ENCODE measurements around the gene FARP1.

Gene FARP1

GRCh38 chr13:98254513-98254912 is 111.6 kb downstream of the FARP1 start:
- no peak for TF ChIP-seq CTCF (IDR thresholded peaks at IDR 0.05)
- H3K4me1 ChIP-seq (ENCODE audit: control insufficient read depth in 1 of 2, insufficient read depth in 1 of 2, low read depth in 1 of 2, low read length in 1 of 2): no peaks in the 10 kb centered on the region
- H3K4me3 ChIP-seq (ENCODE audit: low read depth in 1 of 2, low read length in 1 of 2): no peak overlapping the region
- H3K36me3 ChIP-seq: no peaks in the 10 kb centered on the region
- no peaks in the 10 kb centered on the region for H3K27me3 ChIP-seq
- H3K27ac ChIP-seq: no peak overlapping the region
- no peaks in the 10 kb centered on the region for H3K9me3 ChIP-seq

DNA sequence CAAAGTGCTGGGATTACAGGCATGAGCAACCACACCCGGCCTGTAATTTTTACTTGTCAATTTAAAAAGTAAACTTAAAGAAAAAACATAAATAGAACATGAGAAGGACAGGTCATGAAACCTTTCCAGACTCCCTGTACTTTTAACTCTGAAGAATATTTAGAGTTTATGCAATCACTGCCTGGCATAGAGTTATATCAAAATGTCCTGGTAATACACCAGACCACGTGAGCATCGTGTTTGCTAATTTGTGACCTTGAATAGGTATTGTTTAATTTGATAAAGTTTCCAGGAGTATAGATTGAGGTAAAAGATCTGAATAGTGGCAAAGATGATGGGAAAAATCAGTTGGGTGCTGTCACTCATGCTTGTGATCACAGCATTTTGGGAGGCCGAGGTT is 115.3 kb downstream of the FARP1 start:
- Histone ChIP-seq H3K4me1 (ENCODE audit: control insufficient read depth in 1 of 2, insufficient read depth in 1 of 2, low read depth in 1 of 2, low read length in 1 of 2) (no peaks in the 10 kb centered on the region), H3K4me3 (ENCODE audit: low read depth in 1 of 2, low read length in 1 of 2) (no peak overlapping the region), H3K36me3 (no peaks in the 10 kb centered on the region), H3K27ac (no peak overlapping the region), H3K27me3 (no peaks in the 10 kb centered on the region), H3K9me3 (no peaks in the 10 kb centered on the region)
- TF ChIP-seq CTCF (IDR thresholded peaks at IDR 0.05): no peak

GRCh38 chr13:98260357-98261164 is 117.7 kb downstream of the FARP1 start:
- no peaks in the 10 kb centered on the region for H3K9me3 ChIP-seq
- H3K27ac ChIP-seq: no peak overlapping the region
- no peak for TF ChIP-seq CTCF (IDR thresholded peaks at IDR 0.05)
- H3K27me3 ChIP-seq: no peaks in the 10 kb centered on the region
- H3K36me3 ChIP-seq: no peaks in the 10 kb centered on the region
- no peak overlapping the region for H3K4me3 ChIP-seq (ENCODE audit: low read depth in 1 of 2, low read length in 1 of 2)
- H3K4me1 ChIP-seq (ENCODE audit: control insufficient read depth in 1 of 2, insufficient read depth in 1 of 2, low read depth in 1 of 2, low read length in 1 of 2): no peaks in the 10 kb centered on the region

DNA sequence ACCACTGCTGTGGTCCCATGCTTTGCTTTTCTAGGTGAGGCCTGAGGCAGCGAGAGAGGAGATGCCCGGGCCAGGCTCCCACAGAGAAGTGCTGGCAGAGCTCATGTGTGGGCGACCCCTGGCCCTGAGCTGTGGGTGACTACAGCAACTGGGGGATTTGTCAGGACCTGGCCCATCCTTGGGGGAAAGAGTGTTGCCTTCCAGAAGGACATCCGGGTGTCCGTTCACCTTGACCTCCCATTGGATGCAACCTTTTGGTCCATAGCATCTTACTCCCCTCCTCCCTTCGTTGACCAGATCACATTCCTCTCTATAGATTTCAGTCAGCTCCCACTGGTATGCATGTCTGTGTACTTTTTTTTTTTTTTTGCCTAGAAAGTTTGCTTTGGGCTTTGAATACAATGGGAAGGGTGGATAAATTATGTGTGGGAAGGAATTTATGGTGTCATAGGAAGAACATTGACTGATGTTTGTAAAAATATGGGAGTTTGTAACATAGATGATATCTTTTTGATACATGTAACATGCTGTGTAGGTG is 118.3 kb downstream of the FARP1 start:
- H3K36me3 ChIP-seq: no peaks in the 10 kb centered on the region
- TF ChIP-seq CTCF (IDR thresholded peaks at IDR 0.05): no peak
- no peaks in the 10 kb centered on the region for H3K27me3 ChIP-seq
- no peaks in the 10 kb centered on the region for H3K4me1 ChIP-seq (ENCODE audit: control insufficient read depth in 1 of 2, insufficient read depth in 1 of 2, low read depth in 1 of 2, low read length in 1 of 2)
- H3K4me3 ChIP-seq (ENCODE audit: low read depth in 1 of 2, low read length in 1 of 2): no peak overlapping the region
- H3K9me3 ChIP-seq: no peaks in the 10 kb centered on the region
- H3K27ac ChIP-seq: no peak overlapping the region

DNA sequence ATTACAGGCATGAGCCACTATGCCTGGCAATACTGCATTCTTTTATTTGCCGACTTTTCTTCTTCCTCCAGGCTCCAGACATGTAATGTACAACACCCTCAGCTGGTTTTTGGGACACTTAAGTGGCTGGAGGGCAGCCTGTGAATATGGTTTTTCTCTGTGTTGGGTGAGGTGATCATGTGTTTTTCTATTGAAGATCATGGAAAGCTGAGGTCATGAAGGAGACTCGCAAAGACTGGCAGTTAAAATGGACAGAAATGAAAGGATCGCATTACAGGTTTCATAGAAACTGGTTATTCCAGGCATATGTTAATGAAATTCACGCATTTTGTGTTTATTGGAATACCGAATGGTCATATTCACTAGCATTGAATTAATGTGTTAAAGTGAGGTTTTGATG is 119.4 kb downstream of the FARP1 start:
- Histone ChIP-seq H3K36me3 (no peaks in the 10 kb centered on the region), H3K27me3 (no peaks in the 10 kb centered on the region), H3K4me3 (ENCODE audit: low read depth in 1 of 2, low read length in 1 of 2) (no peak overlapping the region), H3K4me1 (ENCODE audit: control insufficient read depth in 1 of 2, insufficient read depth in 1 of 2, low read depth in 1 of 2, low read length in 1 of 2) (no peaks in the 10 kb centered on the region), H3K9me3 (no peaks in the 10 kb centered on the region), H3K27ac (no peak overlapping the region)
- TF ChIP-seq CTCF (IDR thresholded peaks at IDR 0.05): no peak

All from neutrophil (primary cell).